ENCODE data around the gene MARCHF9.

Gene MARCHF9

DNA sequence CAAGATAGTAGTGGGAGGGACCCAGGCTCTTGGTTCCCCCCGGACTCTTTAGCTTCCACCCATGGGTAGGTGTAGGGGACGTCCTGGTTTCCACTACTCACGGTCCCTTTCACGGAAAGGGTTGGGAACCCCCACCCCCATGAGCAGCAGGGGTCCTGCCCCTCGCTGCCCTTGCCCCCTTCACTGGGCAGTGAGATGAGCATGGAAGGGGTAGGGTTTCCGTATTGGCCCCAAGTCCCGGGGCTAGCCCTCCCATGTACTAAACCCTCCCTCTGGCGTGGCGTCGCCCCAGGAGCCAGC is 29.1 kb upstream of the MARCHF9 start:
- no peaks in the 10 kb centered on the region for H3K4me1 ChIP-seq (ENCODE audit: control insufficient read depth, insufficient read depth, low read length, poor library complexity, severe bottlenecking)
- no peaks in the 10 kb centered on the region for H3K9me3 ChIP-seq (ENCODE audit: control insufficient read depth, low read length)
- peaks cover 2% of the 10 kb centered on the region for H3K36me3 ChIP-seq (ENCODE audit: control insufficient read depth, insufficient read depth, low read length)
- peak overlapping the region; percentile 46 for H3K4me3 ChIP-seq (ENCODE audit: extremely low read depth, insufficient read depth, low read length, poor library complexity, severe bottlenecking)
- no peak overlapping the region for H3K27ac ChIP-seq (ENCODE audit: low read depth, low read length, severe bottlenecking)
- WGBS, 2 experiments (ENCODE audit: insufficient coverage in 2 of 2): 3 to 11% methylated on average over 5 to 9 of the region's 10 CpGs

DNA sequence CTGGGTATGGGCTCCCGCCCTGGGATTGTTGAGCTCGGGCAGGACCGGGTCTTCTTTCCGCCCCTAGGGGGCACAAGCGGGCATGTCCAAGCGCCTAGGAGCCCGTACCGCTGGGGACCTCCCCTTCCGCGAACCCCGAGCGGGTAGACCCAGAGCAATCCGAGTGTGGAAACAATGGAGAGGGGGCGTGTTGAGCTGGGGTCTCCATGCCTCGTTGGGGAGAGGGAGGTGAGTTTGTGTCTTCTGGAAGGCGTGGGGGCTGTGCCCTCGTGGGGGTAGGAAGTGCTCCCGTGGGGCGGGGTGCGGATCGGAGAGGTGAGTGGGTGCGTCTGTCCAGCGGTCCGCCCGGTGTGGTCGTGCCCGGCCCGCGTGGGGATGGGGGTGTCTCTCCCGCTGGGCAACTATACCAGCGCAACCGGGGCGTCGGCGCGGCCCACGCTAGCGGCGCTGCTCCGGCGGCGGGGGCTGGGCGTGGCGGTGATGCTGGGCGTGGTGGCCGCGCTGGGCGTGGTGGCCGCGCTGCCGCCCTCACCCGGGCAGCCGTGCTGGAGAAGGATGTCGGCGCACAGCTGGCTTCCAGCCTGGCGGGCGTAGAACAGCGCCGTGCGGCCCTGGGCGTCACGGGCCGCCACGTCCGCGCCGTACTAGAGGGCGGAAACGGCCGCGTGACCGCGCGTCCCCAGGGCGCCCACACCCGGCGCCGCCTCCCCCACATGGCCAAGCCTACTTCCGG is 28.6 kb upstream of the MARCHF9 start:
- 1 to 3% methylated on average over 52 of the region's 79 CpGs for WGBS, 2 experiments (ENCODE audit: insufficient coverage in 2 of 2)
- no peaks in the 10 kb centered on the region for H3K36me3 ChIP-seq (ENCODE audit: control insufficient read depth, insufficient read depth, low read length)
- no peaks in the 10 kb centered on the region for H3K9me3 ChIP-seq (ENCODE audit: control insufficient read depth, low read length)
- no peaks in the 10 kb centered on the region for H3K4me1 ChIP-seq (ENCODE audit: control insufficient read depth, insufficient read depth, low read length, poor library complexity, severe bottlenecking)
- peak overlapping the region; percentile 46 for H3K4me3 ChIP-seq (ENCODE audit: extremely low read depth, insufficient read depth, low read length, poor library complexity, severe bottlenecking)
- H3K27ac ChIP-seq (ENCODE audit: low read depth, low read length, severe bottlenecking): no peak overlapping the region

DNA sequence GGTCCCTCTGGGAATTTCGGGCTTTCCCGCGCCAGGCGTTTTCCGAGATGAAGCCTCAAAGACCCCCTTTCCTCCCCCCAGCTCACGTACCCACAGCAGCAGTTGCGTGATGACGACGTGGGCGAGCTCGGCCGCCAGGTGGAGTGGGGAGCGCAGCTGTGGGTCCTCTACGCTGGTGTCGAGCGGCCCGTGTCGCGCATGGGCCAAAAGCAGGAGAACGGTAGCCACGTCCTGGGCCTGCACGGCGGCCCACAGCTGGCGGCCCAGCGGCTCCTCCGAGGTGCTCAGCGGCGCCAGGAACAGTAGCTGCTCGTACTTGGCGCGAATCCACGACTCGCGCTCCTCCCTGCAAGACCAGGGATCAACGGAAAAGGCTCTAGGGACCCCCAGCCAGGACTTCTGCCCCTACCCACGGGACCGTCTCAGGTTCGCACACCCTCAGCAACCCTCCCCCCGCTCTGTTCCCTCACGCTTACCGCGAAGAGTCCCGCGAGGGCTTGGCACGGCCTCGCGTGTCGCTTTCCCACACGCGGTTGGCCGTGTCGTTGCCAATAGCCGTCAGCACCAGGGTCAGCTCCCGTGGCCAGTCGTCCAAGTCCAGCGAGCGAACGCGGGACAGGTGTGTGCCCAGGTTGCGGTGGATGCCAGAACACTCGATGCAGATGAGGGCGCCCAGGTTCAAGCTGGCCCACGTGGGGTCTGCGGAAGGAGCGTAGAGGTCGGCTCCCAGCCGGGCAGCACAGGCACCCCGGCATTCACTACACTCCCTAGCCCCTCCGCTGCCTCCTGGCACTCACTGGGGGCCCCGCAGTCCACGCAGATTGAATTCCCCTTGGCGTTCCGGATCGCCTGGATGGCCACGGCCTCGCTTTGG is 27.8 kb upstream of the MARCHF9 start:
- Histone ChIP-seq H3K4me3 (ENCODE audit: extremely low read depth, insufficient read depth, low read length, poor library complexity, severe bottlenecking) (peak overlapping the region; percentile 46), H3K36me3 (ENCODE audit: control insufficient read depth, insufficient read depth, low read length) (no peaks in the 10 kb centered on the region), H3K27ac (ENCODE audit: low read depth, low read length, severe bottlenecking) (no peak overlapping the region), H3K4me1 (ENCODE audit: control insufficient read depth, insufficient read depth, low read length, poor library complexity, severe bottlenecking) (no peaks in the 10 kb centered on the region), H3K9me3 (ENCODE audit: control insufficient read depth, low read length) (no peaks in the 10 kb centered on the region)
- WGBS, 2 experiments (ENCODE audit: insufficient coverage in 2 of 2): 11 to 13% methylated on average over 60 to 71 of the region's 76 CpGs

DNA sequence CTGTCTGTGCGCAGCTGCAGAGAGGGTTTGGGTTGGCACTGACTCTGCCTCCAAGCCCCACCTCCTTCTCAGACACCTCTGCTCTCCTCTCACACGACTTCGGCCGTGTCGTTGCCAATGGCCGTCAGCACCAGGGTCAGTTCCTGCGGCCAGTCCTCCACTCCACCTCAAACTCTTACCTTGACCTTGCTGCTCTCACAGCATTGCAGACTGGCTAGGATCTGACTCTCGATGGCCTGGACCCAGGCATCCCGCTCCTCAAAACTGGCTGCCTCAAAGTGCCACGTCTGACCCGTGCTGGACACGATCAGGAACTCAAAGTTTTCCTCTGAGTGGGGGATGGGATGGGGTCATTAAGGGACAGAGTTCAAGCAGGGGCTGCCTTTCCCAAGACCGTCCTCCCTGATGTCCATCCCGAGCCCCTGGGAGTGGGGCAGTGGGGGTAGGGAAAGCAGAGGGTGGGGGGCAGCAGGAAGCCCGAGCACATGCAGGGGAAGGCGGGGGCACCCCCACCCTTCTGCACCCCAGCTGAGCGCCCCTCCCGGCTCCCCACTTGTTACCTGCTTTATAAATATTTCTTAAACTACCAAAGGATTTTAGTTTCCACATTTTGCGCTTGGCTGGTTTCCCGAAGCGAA is 27.0 kb upstream of the MARCHF9 start:
- Histone ChIP-seq H3K4me1 (ENCODE audit: control insufficient read depth, insufficient read depth, low read length, poor library complexity, severe bottlenecking) (no peaks in the 10 kb centered on the region), H3K36me3 (ENCODE audit: control insufficient read depth, insufficient read depth, low read length) (no peaks in the 10 kb centered on the region), H3K4me3 (ENCODE audit: extremely low read depth, insufficient read depth, low read length, poor library complexity, severe bottlenecking) (no peak overlapping the region), H3K27ac (ENCODE audit: low read depth, low read length, severe bottlenecking) (no peak overlapping the region), H3K9me3 (ENCODE audit: control insufficient read depth, low read length) (no peaks in the 10 kb centered on the region)
- 27 to 32% methylated on average over 17 to 18 of the region's 21 CpGs for WGBS, 2 experiments (ENCODE audit: insufficient coverage in 2 of 2)

DNA sequence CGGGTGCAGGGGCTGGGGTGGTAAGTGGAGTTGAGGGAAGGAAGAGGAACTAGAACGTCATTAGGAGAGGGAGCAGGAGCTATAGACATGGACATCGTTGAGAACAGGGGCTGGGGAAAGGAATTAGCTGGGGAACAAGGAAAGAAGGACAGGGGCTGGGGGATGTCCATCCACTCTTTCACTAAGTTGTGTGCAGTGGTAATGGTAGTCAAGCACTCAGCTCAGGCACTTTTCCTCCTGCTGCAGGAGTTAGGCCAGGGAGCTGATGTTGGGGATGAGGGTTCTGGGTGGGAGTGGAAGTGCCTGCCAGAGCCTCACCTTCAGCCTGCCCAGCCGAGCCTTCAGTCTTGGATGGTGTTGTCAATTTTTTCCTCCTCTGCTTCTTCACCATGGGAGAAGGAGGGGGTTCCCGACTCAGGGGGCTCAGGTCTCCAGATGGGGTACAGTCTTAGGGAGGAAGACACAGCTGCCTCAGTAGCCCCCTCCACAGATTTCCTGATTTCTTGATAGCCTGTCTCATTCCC is 25.5 kb upstream of the MARCHF9 start:
- Histone ChIP-seq H3K4me1 (ENCODE audit: control insufficient read depth, insufficient read depth, low read length, poor library complexity, severe bottlenecking) (no peaks in the 10 kb centered on the region), H3K9me3 (ENCODE audit: control insufficient read depth, low read length) (no peaks in the 10 kb centered on the region), H3K4me3 (ENCODE audit: extremely low read depth, insufficient read depth, low read length, poor library complexity, severe bottlenecking) (no peak overlapping the region), H3K36me3 (ENCODE audit: control insufficient read depth, insufficient read depth, low read length) (no peaks in the 10 kb centered on the region), H3K27ac (ENCODE audit: low read depth, low read length, severe bottlenecking) (no peak overlapping the region)
- WGBS, 2 experiments (ENCODE audit: insufficient coverage in 2 of 2): 18 to 34% methylated on average over 2 to 3 of the region's 5 CpGs

DNA sequence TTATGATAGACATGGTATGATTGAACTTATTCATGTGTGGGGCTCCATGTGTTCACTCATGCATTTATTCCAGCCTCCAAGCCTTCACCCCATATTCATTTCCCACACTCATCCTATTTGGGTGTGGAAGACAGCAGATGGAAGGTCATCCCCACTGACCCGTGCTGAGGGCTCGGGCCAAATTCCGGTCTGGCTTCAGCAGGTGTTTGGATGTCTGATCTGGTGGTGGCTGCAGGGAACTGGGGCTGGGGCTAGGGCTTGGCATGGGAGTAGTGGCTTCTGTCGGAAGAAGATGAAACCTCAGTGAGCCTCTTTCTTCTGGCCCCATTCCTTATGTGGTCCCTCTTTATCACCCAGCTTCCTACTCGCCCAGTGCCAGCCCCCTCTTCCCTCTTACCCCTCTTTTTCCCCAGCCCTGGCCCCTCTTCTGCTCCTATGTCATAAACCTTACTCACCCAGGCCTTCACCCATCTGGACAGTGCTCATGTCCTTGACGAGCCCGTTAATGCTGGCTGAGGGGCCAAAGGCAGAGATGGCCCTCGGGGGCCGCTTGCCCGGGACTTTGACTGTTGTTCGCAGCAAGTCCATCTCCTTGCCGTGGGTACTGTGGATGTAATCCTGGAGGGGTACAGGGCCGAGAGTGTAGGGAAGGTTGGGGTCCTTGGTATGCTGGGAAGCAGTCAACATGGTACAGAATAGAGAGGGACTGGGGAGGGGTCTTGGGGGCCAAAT is 24.4 kb upstream of the MARCHF9 start:
- H3K4me3 ChIP-seq (ENCODE audit: extremely low read depth, insufficient read depth, low read length, poor library complexity, severe bottlenecking): no peak overlapping the region
- H3K9me3 ChIP-seq (ENCODE audit: control insufficient read depth, low read length): no peaks in the 10 kb centered on the region
- H3K4me1 ChIP-seq (ENCODE audit: control insufficient read depth, insufficient read depth, low read length, poor library complexity, severe bottlenecking): no peaks in the 10 kb centered on the region
- no peaks in the 10 kb centered on the region for H3K36me3 ChIP-seq (ENCODE audit: control insufficient read depth, insufficient read depth, low read length)
- H3K27ac ChIP-seq (ENCODE audit: low read depth, low read length, severe bottlenecking): no peak overlapping the region
- WGBS, 2 experiments (ENCODE audit: insufficient coverage in 2 of 2): 72 to 75% methylated on average over 9 to 10 of the region's 13 CpGs

DNA sequence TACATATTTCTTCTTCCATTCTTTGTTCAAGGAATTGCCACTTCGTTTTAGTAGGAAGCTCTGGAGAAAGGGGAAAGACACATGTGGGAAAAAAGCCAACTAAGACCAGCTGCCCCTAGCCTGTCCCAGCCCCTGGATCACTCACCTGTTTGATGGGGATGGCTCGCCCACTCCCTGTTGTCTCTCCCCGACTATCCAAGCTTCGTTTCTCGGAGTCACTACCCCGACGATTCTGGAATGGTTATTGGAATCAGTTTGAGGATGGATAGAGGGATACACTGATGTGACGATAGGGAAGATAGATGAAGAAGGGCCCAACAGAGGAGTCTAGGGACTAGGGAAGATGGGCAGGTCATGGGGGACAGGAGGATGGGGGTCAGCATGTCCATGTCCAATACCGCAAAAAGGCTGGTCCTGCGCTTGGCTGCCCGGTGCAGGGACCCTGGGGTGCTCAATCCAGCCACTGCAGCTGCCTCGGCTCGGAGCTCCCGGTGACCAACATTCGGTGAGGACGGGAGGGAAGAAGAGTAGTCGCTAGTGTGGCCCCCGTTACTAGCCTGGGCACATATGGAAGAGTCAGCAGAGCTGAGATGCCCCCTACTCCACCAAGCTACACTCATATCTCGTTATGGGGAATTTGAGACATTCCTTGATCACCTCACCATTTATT is 23.4 kb upstream of the MARCHF9 start:
- no peak overlapping the region for H3K27ac ChIP-seq (ENCODE audit: low read depth, low read length, severe bottlenecking)
- H3K4me1 ChIP-seq (ENCODE audit: control insufficient read depth, insufficient read depth, low read length, poor library complexity, severe bottlenecking): peaks cover 5% of the 10 kb centered on the region
- WGBS, 2 experiments (ENCODE audit: insufficient coverage in 2 of 2): 79 to 81% methylated on average over 12 to 15 of the region's 19 CpGs
- no peaks in the 10 kb centered on the region for H3K36me3 ChIP-seq (ENCODE audit: control insufficient read depth, insufficient read depth, low read length)
- no peak overlapping the region for H3K4me3 ChIP-seq (ENCODE audit: extremely low read depth, insufficient read depth, low read length, poor library complexity, severe bottlenecking)
- no peaks in the 10 kb centered on the region for H3K9me3 ChIP-seq (ENCODE audit: control insufficient read depth, low read length)

DNA sequence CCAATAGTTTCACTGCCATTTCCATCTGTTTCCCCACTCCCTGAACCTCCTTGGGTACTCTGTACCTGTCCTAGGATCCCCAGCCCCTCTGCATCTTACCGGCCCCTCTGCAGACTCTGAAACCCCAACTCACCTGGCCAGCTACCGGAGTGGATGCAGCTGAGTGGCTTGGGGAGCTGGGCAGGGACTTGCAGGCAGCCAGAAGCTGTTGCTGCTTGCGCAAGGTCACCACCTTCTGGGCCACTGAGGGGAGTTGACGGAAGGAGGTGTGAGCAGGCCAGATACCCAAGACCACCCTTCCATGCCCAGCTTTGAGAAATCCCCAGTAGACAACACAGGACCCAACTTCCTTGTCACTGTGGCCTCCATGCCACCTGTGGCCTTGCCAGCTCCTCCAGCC is 22.6 kb upstream of the MARCHF9 start:
- 69 to 100% methylated on average over 1 to 3 of the region's 4 CpGs for WGBS, 2 experiments (ENCODE audit: insufficient coverage in 2 of 2)

DNA sequence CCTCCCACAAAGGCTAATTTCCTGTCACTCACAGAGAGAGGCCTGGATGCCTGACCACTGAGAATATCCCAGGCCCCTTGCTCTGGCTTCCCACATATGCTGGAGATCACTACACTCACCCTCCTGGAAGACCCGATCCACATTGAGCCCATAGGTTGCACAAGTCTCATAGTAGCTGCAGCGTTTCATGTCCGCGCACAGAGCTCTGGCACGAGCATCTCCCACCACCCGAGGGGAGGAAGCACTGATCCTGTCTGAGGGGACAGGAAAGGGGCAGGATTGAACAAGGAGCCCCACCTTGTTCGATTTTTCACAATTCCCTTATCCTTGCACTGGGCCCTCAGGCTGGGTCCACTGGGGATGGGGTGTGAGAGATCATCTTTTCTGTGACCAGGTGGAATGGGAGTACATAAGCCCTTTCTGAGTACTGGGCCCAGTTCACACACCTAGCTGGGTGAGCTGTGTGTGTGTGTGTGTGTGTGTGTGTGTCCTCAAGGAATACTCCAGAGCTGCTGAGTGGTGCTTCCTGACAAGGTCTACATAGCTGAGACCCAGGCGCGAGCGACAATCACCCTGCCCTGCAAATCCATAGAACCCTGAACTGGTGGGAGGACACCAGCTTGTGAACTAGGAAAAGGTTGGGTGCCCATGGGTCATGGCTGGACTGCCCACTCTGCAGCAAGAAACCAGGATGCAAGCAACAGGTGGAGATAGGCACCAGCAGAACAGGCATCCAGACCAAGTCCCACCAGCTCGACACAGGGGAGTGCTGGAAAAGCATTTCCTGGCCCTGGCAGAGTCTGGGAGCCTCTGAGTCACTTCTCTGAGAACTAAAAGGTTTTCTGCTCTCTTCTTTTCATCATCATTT is 21.9 kb upstream of the MARCHF9 start:
- no peaks in the 10 kb centered on the region for H3K9me3 ChIP-seq (ENCODE audit: control insufficient read depth, low read length)
- no peak overlapping the region for H3K27ac ChIP-seq (ENCODE audit: low read depth, low read length, severe bottlenecking)
- peaks cover 6% of the 10 kb centered on the region for H3K4me1 ChIP-seq (ENCODE audit: control insufficient read depth, insufficient read depth, low read length, poor library complexity, severe bottlenecking)
- 79 to 86% methylated on average over 8 to 10 of the region's 11 CpGs for whole genome bisulfite sequencing, 2 experiments (ENCODE audit: insufficient coverage in 2 of 2)
- no peaks in the 10 kb centered on the region for H3K36me3 ChIP-seq (ENCODE audit: control insufficient read depth, insufficient read depth, low read length)
- H3K4me3 ChIP-seq (ENCODE audit: extremely low read depth, insufficient read depth, low read length, poor library complexity, severe bottlenecking): no peak overlapping the region

More for the DNA sequence above, 22.6 kb upstream of the MARCHF9 start:
- Histone ChIP-seq H3K4me3 (ENCODE audit: extremely low read depth, insufficient read depth, low read length, poor library complexity, severe bottlenecking) (no peak overlapping the region), H3K36me3 (ENCODE audit: control insufficient read depth, insufficient read depth, low read length) (no peaks in the 10 kb centered on the region), H3K9me3 (ENCODE audit: control insufficient read depth, low read length) (no peaks in the 10 kb centered on the region), H3K4me1 (ENCODE audit: control insufficient read depth, insufficient read depth, low read length, poor library complexity, severe bottlenecking) (peaks cover 6% of the 10 kb centered on the region), H3K27ac (ENCODE audit: low read depth, low read length, severe bottlenecking) (no peak overlapping the region)

Data from mesodermal cell (in vitro differentiated cells).